H1 (cell line): ENCODE measurements around the gene IRF3.

ENCODE experiments used
- CHD7 ChIP-seq: fragments of 300-600 bp; sonication (generic); IDR thresholded peaks from 2 replicates; pipeline ENCODE4 v1.7.1; 2012; ENCODE audit warnings: low read length, moderate library complexity, mild to moderate bottlenecking, inconsistent platforms; ENCODE audit not compliant: insufficient replicate concordance
- CTCF ChIP-seq, 3 experiments: IDR thresholded peaks; 1 replicate in 2 of 3; 2 replicates in 1 of 3; pipeline versions ENCODE4 v1.5.1 to v1.6.1; 2011; ENCODE audit warnings: low read length in 3 of 3, mild to moderate bottlenecking in 3 of 3, inconsistent platforms in 2 of 3, low read depth in 1 of 3, moderate library complexity in 1 of 3; ENCODE audit not compliant: insufficient read depth in 1 of 3; ENCODE audit errors: control extremely low read depth in 1 of 3
- GTF2F1 ChIP-seq: IDR thresholded peaks from 2 replicates; pipeline ENCODE4 v1.6.1; 2012; ENCODE audit warnings: low read depth, low read length, improper control_type of control experiment, borderline replicate concordance
- JUND ChIP-seq: IDR thresholded peaks from 2 replicates; pipeline ENCODE4 v1.6.1; 2011; ENCODE audit warnings: mild to moderate bottlenecking, improper control_type of control experiment, low read length
- KDM1A ChIP-seq: fragments of 200-600, 300-600 bp; sonication (generic); IDR thresholded peaks from 2 replicates; pipeline ENCODE4 v1.7.1; 2016; ENCODE audit warnings: mild to moderate bottlenecking, low read length, borderline replicate concordance
- KDM5A ChIP-seq: fragments of 200-600 bp; IDR thresholded peaks from 2 replicates; pipeline ENCODE4 v1.7.1; 2012; ENCODE audit warnings: mild to moderate bottlenecking, low read length, inconsistent platforms, mixed read lengths
- MAX ChIP-seq: IDR thresholded peaks from 2 replicates; pipeline ENCODE4 v1.6.1; 2012; ENCODE audit warnings: inconsistent platforms
- NRF1 ChIP-seq: IDR thresholded peaks from 2 replicates; pipeline ENCODE4 v1.6.1; 2011; ENCODE audit warnings: mild to moderate bottlenecking, low read depth, low read length, improper control_type of control experiment
- POLR2A ChIP-seq, 2 experiments: IDR thresholded peaks; 1 replicate in 1 of 2; 2 replicates in 1 of 2; pipeline ENCODE4 v1.6.1; 2011; ENCODE audit warnings: low read depth in 2 of 2, low read length in 2 of 2, mild to moderate bottlenecking in 2 of 2; ENCODE audit errors: control extremely low read depth in 1 of 2
- POLR2AphosphoS5 ChIP-seq: IDR thresholded peaks from 2 replicates; pipeline ENCODE4 v1.6.1; 2011; ENCODE audit warnings: low read depth, low read length
- SRF ChIP-seq: IDR thresholded peaks from 2 replicates; pipeline ENCODE4 v1.6.1; 2011; ENCODE audit warnings: mild to moderate bottlenecking, low read depth, low read length, moderate library complexity
- TAF1 ChIP-seq: IDR thresholded peaks from 2 replicates; pipeline ENCODE4 v1.6.1; 2011; ENCODE audit warnings: mild to moderate bottlenecking, low read depth, low read length
- USF2 ChIP-seq: IDR thresholded peaks from 2 replicates; pipeline ENCODE4 v1.6.1; 2011; ENCODE audit warnings: low read length, improper control_type of control experiment

- no peak for TF ChIP-seq GTF2F1
- no peak for TF ChIP-seq CHD7
- no peak for TF ChIP-seq POLR2AphosphoS5
- TF ChIP-seq KDM1A = no peak
- no peak for TF ChIP-seq NRF1
- TF ChIP-seq SRF = no peak
- TF ChIP-seq TAF1 = no peak
- TF ChIP-seq CTCF (IDR thresholded peaks at IDR 0.05; ENCODE audit: control extremely low read depth in 1 of 3, insufficient read depth in 1 of 3, low read depth in 1 of 3, low read length in 3 of 3) = no peak
- no peak for TF ChIP-seq USF2
- no peak for TF ChIP-seq JUND
- TF ChIP-seq MAX = no peak
- no peak for TF ChIP-seq KDM5A
- no peak for TF ChIP-seq POLR2A (IDR thresholded peaks at IDR 0.05; ENCODE audit: control extremely low read depth in 1 of 2, low read depth in 2 of 2, low read length in 2 of 2)
Observed at GRCh38 chr19:49645592-49645991, 20.1 kb downstream of the IRF3 start.
